DOHH2 (cell line): ENCODE results near the gene PEAK3.

Experiments used
- H3F3A ChIP-seq: fragments of 200-600 bp; sonication (generic), shearing (Covaris generic); 2 replicates; pipeline ENCODE4 v1.6.0; 2016; ENCODE audit warnings: antibody characterized with exemption, mild to moderate bottlenecking; ENCODE audit not compliant: control insufficient read depth, insufficient read depth
- H3K27ac ChIP-seq: fragments of 200-600 bp; sonication (generic); 2 replicates; pipeline ENCODE4 v1.5.1; 2014; ENCODE audit warnings: low read depth, mild to moderate bottlenecking, low read length, moderate library complexity
- H3K27me3 ChIP-seq: fragments of 200-600 bp; sonication (generic); 2 replicates; pipeline ENCODE4 v1.6.1; 2014; ENCODE audit warnings: mild to moderate bottlenecking, low read length, mixed read lengths; ENCODE audit not compliant: control insufficient read depth
- H3K36me3 ChIP-seq: fragments of 200-600 bp; sonication (generic); 2 replicates; pipeline ENCODE4 v1.6.1; 2014; ENCODE audit warnings: mild to moderate bottlenecking, low read length, moderate library complexity, mixed read lengths; ENCODE audit not compliant: control insufficient read depth
- H3K4me1 ChIP-seq: fragments of 200-600 bp; sonication (generic); 2 replicates; pipeline ENCODE4 v1.6.1; 2014; ENCODE audit warnings: mild to moderate bottlenecking, low read length, mixed read lengths; ENCODE audit not compliant: control insufficient read depth
- H3K4me2 ChIP-seq: fragments of 200-600 bp; sonication (generic); 2 replicates; pipeline ENCODE4 v1.6.0; 2014; ENCODE audit warnings: mild to moderate bottlenecking, low read length, moderate library complexity
- H3K4me3 ChIP-seq: fragments of 200-600 bp; sonication (generic); 2 replicates; pipeline ENCODE4 v1.5.1; 2014; ENCODE audit warnings: mild to moderate bottlenecking, low read length, mixed read lengths
- H3K79me2 ChIP-seq: fragments of 200-600 bp; sonication (generic); 2 replicates; pipeline ENCODE4 v1.6.1; 2014; ENCODE audit warnings: mild to moderate bottlenecking, low read length, mixed read lengths; ENCODE audit not compliant: control insufficient read depth
- H3K9me2 ChIP-seq: fragments of 200-600 bp; sonication (generic); replicated peaks from 2 replicates; pipeline ENCODE4 v1.6.1; 2014; ENCODE audit warnings: mild to moderate bottlenecking, low read length, mixed read lengths; ENCODE audit not compliant: control insufficient read depth
- H3K9me3 ChIP-seq: fragments of 200-600 bp; sonication (generic); 2 replicates; pipeline ENCODE4 v1.6.1; 2014; ENCODE audit warnings: antibody characterized with exemption, low read length, mixed read lengths; ENCODE audit not compliant: control insufficient read depth, insufficient read depth
- H4K20me1 ChIP-seq: fragments of 200-600 bp; sonication (generic); 2 replicates; pipeline ENCODE4 v1.6.0; 2014; ENCODE audit warnings: low read depth, mild to moderate bottlenecking, antibody characterized with exemption, low read length, moderate library complexity; ENCODE audit not compliant: control insufficient read depth, insufficient read depth
- CTCF ChIP-seq: fragments of 200-600 bp; sonication (generic); IDR thresholded peaks from one replicate; pipeline ENCODE4 v1.5.1; 2014; ENCODE audit warnings: antibody characterized with exemption, mild to moderate bottlenecking, low read depth, low read length; ENCODE audit not compliant: poor library complexity, severe bottlenecking
- EZH2phosphoT487 ChIP-seq: fragments of 200-600 bp; sonication (generic); IDR thresholded peaks from 2 replicates; pipeline ENCODE4 v1.6.1; 2017; ENCODE audit warnings: borderline replicate concordance, mild to moderate bottlenecking, antibody characterized with exemption, low read length, moderate library complexity, mixed read lengths

Gene PEAK3

GRCh38 chr19:2252797-2253105 lies 29.2 kb downstream of the PEAK3 start:
- no peaks in the 10 kb centered on the region for H4K20me1 ChIP-seq
- peak overlapping the region; percentile 65 for H3K4me2 ChIP-seq
- peaks cover 47% of the 10 kb centered on the region for H3K4me1 ChIP-seq
- no peak for TF ChIP-seq CTCF
- no peak for TF ChIP-seq EZH2phosphoT487
- peaks cover 4% of the 10 kb centered on the region for H3K79me2 ChIP-seq
- H3K9me2 ChIP-seq = no peaks in the 10 kb centered on the region
- no peaks in the 10 kb centered on the region for H3K9me3 ChIP-seq
- H3F3A ChIP-seq = peaks cover 13% of the 10 kb centered on the region
- peaks cover 19% of the 10 kb centered on the region; the same call in 1 of the 2 replicates for H3K36me3 ChIP-seq
- H3K27me3 ChIP-seq = no peaks in the 10 kb centered on the region
- no peak overlapping the region for H3K27ac ChIP-seq
- H3K4me3 ChIP-seq = peak overlapping the region; percentile 30

GRCh38 chr19:2252055-2252796 lies 29.7 kb downstream of the PEAK3 start:
- Histone ChIP-seq H3K27me3 (no peaks in the 10 kb centered on the region), H3K79me2 (peaks cover 4% of the 10 kb centered on the region), H4K20me1 (no peaks in the 10 kb centered on the region), H3K4me3 (peak overlapping the region; percentile 30; the same call in 1 of the 2 replicates), H3K4me1 (peaks cover 42% of the 10 kb centered on the region), H3K4me2 (peak overlapping the region; percentile 65), H3F3A (peaks cover 11% of the 10 kb centered on the region), H3K9me2 (no peaks in the 10 kb centered on the region), H3K27ac (no peak overlapping the region), H3K36me3 (peaks cover 25% of the 10 kb centered on the region), H3K9me3 (no peaks in the 10 kb centered on the region)
- TF ChIP-seq EZH2phosphoT487 = no peak
- TF ChIP-seq CTCF = no peak

GRCh38 chr19:2251106-2252054 lies 30.6 kb downstream of the PEAK3 start:
- H3K4me3 ChIP-seq = no peak overlapping the region
- no peaks in the 10 kb centered on the region for H3K79me2 ChIP-seq
- peaks cover 33% of the 10 kb centered on the region for H3K36me3 ChIP-seq
- H3K4me2 ChIP-seq = no peak overlapping the region
- no peaks in the 10 kb centered on the region for H3K9me2 ChIP-seq
- no peak overlapping the region for H3K27ac ChIP-seq
- H3K4me1 ChIP-seq = peaks cover 33% of the 10 kb centered on the region
- H3K9me3 ChIP-seq = no peaks in the 10 kb centered on the region
- H4K20me1 ChIP-seq = no peaks in the 10 kb centered on the region
- H3K27me3 ChIP-seq = no peaks in the 10 kb centered on the region
- no peak for TF ChIP-seq CTCF
- H3F3A ChIP-seq = peaks cover 11% of the 10 kb centered on the region
